Subcutaneous adipose tissue (tissue), 4 donors: ENCODE data around the gene ERMN. TPM values are rescaled to one million over a fixed set of nuclear protein-coding genes. Genes with fewer than 3 reads are reported as not detected.

Source experiments
- total RNA-seq, 4 donors: library from RNA; depleted of rRNA; stranded (reverse); fragments of >200 nt; gene quantifications; one replicate each; pipeline ENCODE4 v1.1.0, GENCODE V29; 2016
- TF ChIP-seq, protein P1 (sequence below): fragments of 450-650 bp; IDR thresholded peaks from one replicate; pipeline ENCODE4 v1.5.1; 2016; ENCODE audit warnings: low read depth, mild to moderate bottlenecking, control low read depth, antibody characterized with exemption, moderate library complexity

Gene ERMN, protein sequence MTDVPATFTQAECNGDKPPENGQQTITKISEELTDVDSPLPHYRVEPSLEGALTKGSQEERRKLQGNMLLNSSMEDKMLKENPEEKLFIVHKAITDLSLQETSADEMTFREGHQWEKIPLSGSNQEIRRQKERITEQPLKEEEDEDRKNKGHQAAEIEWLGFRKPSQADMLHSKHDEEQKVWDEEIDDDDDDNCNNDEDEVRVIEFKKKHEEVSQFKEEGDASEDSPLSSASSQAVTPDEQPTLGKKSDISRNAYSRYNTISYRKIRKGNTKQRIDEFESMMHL
- total RNA-seq: 1 to 10 TPM in 1 of 4 donors, under 1 TPM in 2, not detected in 1; 0.16 to 1.9 (median 0.22) TPM

DNA sequence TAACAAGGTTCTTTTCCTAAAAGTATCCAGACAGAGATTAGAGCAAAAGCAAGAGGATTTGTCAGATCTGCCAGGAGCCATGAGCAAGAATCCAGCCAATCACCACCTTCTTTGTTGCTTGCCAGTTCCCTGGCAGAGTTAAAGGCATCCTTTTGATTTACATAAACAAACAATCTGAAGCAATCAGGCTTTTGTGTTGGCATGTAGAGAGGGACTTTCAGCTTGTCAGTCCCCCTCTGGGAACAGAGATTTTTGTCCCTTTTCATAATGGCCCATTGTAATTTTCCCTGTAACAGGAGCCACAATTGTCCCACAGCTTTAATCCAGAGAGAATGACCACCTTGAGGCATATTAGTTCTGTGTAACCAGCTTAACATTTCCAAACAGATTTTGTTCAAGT lies at the start of gene ERMN:
Gene ERMN (minus strand): TSS at position 39 of the 400 bp plus-strand sequence. CDS start 182 bp downstream, outside the sequence.
- TF ChIP-seq, protein P1, sequence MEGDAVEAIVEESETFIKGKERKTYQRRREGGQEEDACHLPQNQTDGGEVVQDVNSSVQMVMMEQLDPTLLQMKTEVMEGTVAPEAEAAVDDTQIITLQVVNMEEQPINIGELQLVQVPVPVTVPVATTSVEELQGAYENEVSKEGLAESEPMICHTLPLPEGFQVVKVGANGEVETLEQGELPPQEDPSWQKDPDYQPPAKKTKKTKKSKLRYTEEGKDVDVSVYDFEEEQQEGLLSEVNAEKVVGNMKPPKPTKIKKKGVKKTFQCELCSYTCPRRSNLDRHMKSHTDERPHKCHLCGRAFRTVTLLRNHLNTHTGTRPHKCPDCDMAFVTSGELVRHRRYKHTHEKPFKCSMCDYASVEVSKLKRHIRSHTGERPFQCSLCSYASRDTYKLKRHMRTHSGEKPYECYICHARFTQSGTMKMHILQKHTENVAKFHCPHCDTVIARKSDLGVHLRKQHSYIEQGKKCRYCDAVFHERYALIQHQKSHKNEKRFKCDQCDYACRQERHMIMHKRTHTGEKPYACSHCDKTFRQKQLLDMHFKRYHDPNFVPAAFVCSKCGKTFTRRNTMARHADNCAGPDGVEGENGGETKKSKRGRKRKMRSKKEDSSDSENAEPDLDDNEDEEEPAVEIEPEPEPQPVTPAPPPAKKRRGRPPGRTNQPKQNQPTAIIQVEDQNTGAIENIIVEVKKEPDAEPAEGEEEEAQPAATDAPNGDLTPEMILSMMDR: no peak

DNA sequence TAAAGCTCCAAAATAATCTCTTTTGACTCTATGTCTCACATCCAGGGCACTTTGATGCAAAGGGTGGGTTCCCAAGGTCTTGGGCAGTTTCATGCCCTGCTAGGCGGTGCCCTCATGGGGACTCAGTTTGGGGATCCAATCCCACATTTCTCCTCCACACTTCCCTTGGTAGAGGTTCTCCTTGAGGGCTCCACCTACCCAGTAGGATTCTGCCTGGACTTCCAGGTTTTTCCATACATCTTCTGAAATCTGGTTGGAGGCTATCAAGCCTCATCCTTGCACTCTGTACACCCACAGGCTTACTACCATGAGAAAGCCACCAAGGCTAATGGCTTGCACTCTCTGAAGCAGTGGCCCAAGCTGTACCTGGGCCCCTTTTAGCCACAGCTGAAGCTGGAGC lies 49.8 kb upstream of the ERMN start:
- TF ChIP-seq, protein P1: no peak

DNA sequence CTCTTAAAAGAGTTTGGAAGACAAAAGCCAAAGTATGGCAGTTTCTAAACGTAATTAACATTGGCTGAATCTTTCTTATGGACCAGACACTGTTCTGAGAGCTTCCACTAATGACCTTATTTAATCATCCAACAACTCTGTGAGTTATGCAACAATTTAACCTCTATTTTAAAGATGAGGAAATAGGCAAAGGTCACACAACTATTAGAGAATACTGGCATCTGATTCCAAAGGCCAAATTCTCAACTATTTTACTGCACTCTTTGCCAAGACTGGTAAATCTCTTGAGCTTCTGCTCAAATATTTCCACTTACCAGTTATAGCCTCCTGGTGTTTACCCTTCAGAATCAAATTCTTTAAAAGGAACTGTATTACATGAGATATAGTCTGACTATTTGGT lies 42.1 kb upstream of the ERMN start:
- TF ChIP-seq, protein P1: no peak

DNA sequence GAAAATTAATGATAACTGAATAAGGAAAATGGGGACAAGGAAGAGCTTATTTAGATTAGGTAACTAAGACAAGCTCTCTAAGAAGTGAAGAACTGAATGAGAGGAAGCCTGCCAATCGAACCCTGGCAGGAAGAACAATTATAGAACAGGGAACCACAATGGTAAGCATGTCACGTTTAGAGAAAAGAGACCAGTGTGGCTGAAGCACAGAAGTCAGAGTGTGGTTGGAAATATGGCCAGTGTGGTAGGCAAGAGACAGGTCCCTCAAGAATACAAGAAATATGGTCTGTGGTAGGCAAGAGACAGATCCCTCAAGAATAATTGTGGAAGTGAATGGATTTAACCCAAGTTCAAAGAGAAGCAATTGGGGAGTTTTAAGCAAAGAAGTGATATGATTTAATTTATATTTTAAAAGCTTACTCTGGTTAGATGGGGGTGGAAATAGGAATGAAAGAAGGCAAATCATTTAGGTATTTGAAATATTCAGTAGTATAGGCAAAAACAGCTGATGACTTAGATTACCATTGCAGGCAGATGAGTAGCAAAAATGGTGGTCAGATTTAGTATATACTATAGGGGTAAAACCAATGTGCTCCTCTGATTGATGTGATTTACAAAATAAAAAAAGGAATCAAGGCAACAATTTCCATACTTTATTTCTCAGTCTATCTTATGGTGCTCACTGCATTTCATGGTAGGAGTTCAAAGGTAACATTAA lies 38.8 kb upstream of the ERMN start:
- TF ChIP-seq, protein P1: no peak

DNA sequence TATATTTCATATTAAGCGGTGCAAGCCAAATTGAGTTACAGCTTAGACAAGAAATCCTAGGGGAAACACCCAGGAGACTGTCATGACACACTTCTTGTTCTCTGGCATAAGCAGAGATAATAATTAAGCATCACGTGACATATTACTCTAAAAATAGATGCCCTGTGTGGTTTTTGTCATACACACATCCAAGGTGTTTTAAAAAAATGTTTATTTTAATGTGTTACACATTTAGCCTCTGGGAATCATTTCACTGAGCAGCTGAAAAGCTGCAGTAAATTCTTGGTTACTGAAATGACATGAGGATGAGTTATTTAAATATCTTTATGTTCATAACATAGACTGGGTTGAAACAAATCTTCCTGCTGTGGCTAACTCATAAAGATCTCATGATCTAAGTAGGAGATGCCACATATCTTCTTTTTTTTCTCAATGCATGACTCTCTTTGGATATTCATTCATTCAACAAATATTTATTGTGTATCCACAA lies 38.0 kb upstream of the ERMN start:
- TF ChIP-seq, protein P1: no peak

DNA sequence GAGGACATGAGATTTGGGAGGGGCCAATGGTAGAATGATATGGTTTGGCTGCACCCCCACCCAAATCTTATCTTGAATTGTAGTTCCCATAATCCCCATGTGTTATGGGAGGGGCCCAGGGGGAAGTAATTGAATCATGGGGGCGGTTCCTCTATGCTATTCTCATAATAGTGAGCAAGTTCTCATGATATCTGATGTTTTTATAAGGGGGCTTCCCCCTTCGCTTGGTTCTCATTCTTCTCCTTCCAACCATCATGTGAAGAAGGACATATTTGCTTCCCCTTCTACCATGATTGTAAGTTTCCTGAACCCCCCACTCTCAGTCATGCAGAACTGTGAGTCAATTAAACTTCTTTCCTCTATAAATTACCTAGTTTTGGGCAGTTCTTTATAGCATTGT lies 37.0 kb upstream of the ERMN start:
- TF ChIP-seq, protein P1: no peak

DNA sequence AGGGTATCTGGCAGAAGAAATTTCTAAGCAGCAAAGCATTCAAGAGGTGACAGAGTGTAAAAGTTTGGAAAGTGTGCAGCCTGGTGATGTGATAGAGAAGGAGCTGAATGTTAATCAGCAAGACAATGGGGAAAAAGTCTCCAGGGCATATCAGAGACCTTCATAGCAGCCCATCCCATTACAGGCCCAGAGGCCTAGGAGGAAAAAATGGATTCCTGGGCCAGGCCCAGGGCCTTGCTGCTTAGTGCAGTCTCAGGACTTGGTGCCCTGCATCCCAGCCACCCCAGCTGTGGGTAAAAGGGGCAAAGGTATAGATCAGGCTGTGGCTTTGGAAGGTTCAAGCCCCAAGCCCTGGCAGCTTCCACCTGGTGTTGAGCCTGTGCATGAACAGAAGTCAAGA lies 35.9 kb upstream of the ERMN start:
- TF ChIP-seq, protein P1: no peak
